DOHH2 (cell line): ENCODE results near the gene CNR1.

Experiments
- H3F3A ChIP-seq: fragments of 200-600 bp; sonication (generic), shearing (Covaris generic); 2 replicates; pipeline ENCODE4 v1.6.0; 2016; ENCODE audit warnings: antibody characterized with exemption, mild to moderate bottlenecking; ENCODE audit not compliant: control insufficient read depth, insufficient read depth
- H3K27ac ChIP-seq: fragments of 200-600 bp; sonication (generic); 2 replicates; pipeline ENCODE4 v1.5.1; 2014; ENCODE audit warnings: low read depth, mild to moderate bottlenecking, low read length, moderate library complexity
- H3K27me3 ChIP-seq: fragments of 200-600 bp; sonication (generic); 2 replicates; pipeline ENCODE4 v1.6.1; 2014; ENCODE audit warnings: mild to moderate bottlenecking, low read length, mixed read lengths; ENCODE audit not compliant: control insufficient read depth
- H3K36me3 ChIP-seq: fragments of 200-600 bp; sonication (generic); 2 replicates; pipeline ENCODE4 v1.6.1; 2014; ENCODE audit warnings: mild to moderate bottlenecking, low read length, moderate library complexity, mixed read lengths; ENCODE audit not compliant: control insufficient read depth
- H3K4me1 ChIP-seq: fragments of 200-600 bp; sonication (generic); 2 replicates; pipeline ENCODE4 v1.6.1; 2014; ENCODE audit warnings: mild to moderate bottlenecking, low read length, mixed read lengths; ENCODE audit not compliant: control insufficient read depth
- H3K4me2 ChIP-seq: fragments of 200-600 bp; sonication (generic); 2 replicates; pipeline ENCODE4 v1.6.0; 2014; ENCODE audit warnings: mild to moderate bottlenecking, low read length, moderate library complexity
- H3K4me3 ChIP-seq: fragments of 200-600 bp; sonication (generic); 2 replicates; pipeline ENCODE4 v1.5.1; 2014; ENCODE audit warnings: mild to moderate bottlenecking, low read length, mixed read lengths
- H3K79me2 ChIP-seq: fragments of 200-600 bp; sonication (generic); 2 replicates; pipeline ENCODE4 v1.6.1; 2014; ENCODE audit warnings: mild to moderate bottlenecking, low read length, mixed read lengths; ENCODE audit not compliant: control insufficient read depth
- H3K9me2 ChIP-seq: fragments of 200-600 bp; sonication (generic); replicated peaks from 2 replicates; pipeline ENCODE4 v1.6.1; 2014; ENCODE audit warnings: mild to moderate bottlenecking, low read length, mixed read lengths; ENCODE audit not compliant: control insufficient read depth
- H3K9me3 ChIP-seq: fragments of 200-600 bp; sonication (generic); 2 replicates; pipeline ENCODE4 v1.6.1; 2014; ENCODE audit warnings: antibody characterized with exemption, low read length, mixed read lengths; ENCODE audit not compliant: control insufficient read depth, insufficient read depth
- H4K20me1 ChIP-seq: fragments of 200-600 bp; sonication (generic); 2 replicates; pipeline ENCODE4 v1.6.0; 2014; ENCODE audit warnings: low read depth, mild to moderate bottlenecking, antibody characterized with exemption, low read length, moderate library complexity; ENCODE audit not compliant: control insufficient read depth, insufficient read depth
- CTCF ChIP-seq: fragments of 200-600 bp; sonication (generic); IDR thresholded peaks from one replicate; pipeline ENCODE4 v1.5.1; 2014; ENCODE audit warnings: antibody characterized with exemption, mild to moderate bottlenecking, low read depth, low read length; ENCODE audit not compliant: poor library complexity, severe bottlenecking
- EZH2phosphoT487 ChIP-seq: fragments of 200-600 bp; sonication (generic); IDR thresholded peaks from 2 replicates; pipeline ENCODE4 v1.6.1; 2017; ENCODE audit warnings: borderline replicate concordance, mild to moderate bottlenecking, antibody characterized with exemption, low read length, moderate library complexity, mixed read lengths

The CNR1 gene

DNA sequence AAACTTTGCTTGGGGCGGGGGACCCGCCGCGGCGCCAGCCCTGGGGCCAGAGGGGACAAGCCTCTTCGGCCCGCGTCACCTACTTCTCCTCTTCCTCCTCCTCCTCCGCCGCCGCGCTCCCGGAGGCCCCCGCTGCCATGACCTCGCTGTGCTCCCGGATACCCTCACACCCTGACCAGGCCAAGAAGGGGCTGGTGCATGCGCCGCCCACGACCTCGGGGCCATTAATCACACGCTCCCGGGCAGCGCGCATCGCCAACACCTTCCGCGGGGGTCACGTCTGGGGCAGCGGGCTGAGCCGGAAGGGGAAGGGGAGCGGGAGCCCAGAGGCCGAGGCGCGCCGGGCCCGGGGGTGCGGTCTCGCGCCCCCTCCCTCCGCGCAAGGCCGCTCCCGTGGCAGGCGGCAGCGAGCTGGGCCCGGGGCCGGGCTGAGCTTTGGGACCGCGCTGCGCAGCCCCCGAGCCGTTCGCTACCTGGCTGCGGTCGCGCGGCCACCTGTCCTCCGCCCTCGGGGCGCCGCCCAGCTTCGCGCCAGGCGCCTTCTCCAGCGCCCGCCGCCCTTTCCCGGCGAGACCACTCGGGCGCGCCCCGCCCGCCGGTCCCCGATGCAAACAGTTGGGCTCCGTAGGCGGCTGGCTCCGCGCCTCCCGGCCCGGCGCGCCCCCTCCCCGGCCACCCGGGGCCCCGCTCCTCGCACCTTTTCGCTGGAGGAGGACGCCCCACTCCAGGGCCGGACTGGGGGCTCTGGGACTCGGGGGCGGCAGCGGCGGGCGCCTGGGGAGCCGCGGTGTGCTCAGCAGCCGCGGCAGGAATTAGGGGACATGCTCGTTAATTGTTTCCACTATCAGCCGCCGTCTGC is 575 bp upstream of the CNR1 start:
- no peaks in the 10 kb centered on the region for H3K9me3 ChIP-seq
- no peak for TF ChIP-seq EZH2phosphoT487
- no peak for TF ChIP-seq CTCF
- H4K20me1 ChIP-seq, result 0 out of 2 replicates have a peak, but pooled peaks cover 7% of the 10 kb centered on the region
- H3K27ac ChIP-seq, result peak overlapping the region; percentile 79
- H3K36me3 ChIP-seq, result peaks cover 62% of the 10 kb centered on the region
- peak overlapping the region; percentile 80 for H3K4me3 ChIP-seq
- no peaks in the 10 kb centered on the region for H3K9me2 ChIP-seq
- no peaks in the 10 kb centered on the region for H3K27me3 ChIP-seq
- peaks cover 19% of the 10 kb centered on the region; the same call in 1 of the 2 replicates for H3F3A ChIP-seq
- H3K79me2 ChIP-seq, result peaks cover 74% of the 10 kb centered on the region
- peaks cover 55% of the 10 kb centered on the region for H3K4me1 ChIP-seq
- H3K4me2 ChIP-seq, result peak overlapping the region; percentile 96

- Histone ChIP-seq H3K9me2 (no peaks in the 10 kb centered on the region), H3K4me2 (peak overlapping the region; percentile 96), H4K20me1 (0 out of 2 replicates have a peak, but pooled peaks cover 7% of the 10 kb centered on the region), H3K4me1 (peaks cover 59% of the 10 kb centered on the region), H3K27me3 (no peaks in the 10 kb centered on the region), H3F3A (peaks cover 18% of the 10 kb centered on the region), H3K9me3 (no peaks in the 10 kb centered on the region), H3K36me3 (peaks cover 72% of the 10 kb centered on the region), H3K4me3 (peak overlapping the region; percentile 80), H3K79me2 (peaks cover 89% of the 10 kb centered on the region), H3K27ac (peak overlapping the region; percentile 79)
- no peak for TF ChIP-seq EZH2phosphoT487
- no peak for TF ChIP-seq CTCF
Observed at GRCh38 chr6:88165087-88165843, 882 bp downstream of the CNR1 start.

DNA sequence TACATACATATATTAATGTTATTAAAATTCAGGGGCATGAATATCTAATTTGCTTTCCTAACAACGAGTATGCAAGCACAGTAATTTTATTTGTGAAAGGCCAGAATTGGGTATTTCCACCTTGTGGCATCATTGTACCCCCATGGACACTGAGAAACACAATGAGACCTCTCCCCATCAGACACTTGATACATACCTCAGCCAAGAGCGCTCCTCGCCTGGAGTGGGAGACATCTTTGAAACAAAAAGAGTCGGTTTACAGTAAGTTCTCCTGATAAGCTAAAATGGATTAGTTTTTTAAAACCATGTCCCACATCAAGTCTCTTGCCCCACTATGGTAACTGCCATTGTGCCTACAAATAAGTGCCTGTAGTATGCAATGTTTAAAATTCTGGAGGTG is 2.1 kb downstream of the CNR1 start:
- Histone ChIP-seq H3K4me1 (peaks cover 58% of the 10 kb centered on the region), H3K27ac (peak overlapping the region; percentile 79), H4K20me1 (0 out of 2 replicates have a peak, but pooled peaks cover 7% of the 10 kb centered on the region), H3K9me2 (no peaks in the 10 kb centered on the region), H3K9me3 (no peaks in the 10 kb centered on the region), H3K79me2 (peaks cover 98% of the 10 kb centered on the region), H3K36me3 (peaks cover 76% of the 10 kb centered on the region), H3F3A (peaks cover 18% of the 10 kb centered on the region), H3K27me3 (no peaks in the 10 kb centered on the region), H3K4me3 (peak overlapping the region; percentile 80), H3K4me2 (peak overlapping the region; percentile 96)
- TF ChIP-seq CTCF (no peak), EZH2phosphoT487 (no peak)
